ENCODE data around the gene DNAH6.

DNA sequence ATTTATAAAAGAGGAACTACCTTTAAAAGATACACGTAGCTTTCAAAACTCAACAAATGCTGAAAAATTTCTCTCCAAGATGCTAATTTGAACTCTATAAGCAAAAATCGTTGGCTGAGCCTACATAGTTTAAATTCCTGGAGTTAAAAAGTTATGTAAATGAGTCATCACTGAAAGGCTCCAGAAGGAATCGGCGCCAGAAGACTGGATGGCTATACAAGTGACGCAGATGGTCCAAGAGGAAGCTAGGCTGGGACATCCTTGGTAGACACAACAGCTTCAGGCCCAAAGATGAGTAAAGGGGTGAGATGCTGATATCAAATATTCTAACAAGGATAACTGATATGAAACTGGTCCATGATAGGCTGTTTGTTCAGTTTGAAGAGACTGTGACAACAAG lies 22.8 kb upstream of the DNAH6 start:
- TF ChIP-seq CTCF (IDR thresholded peaks at IDR 0.05) (no peak), ZFX (IDR thresholded peaks at IDR 0.05; ENCODE audit: borderline replicate concordance) (no peak)

Data from 22Rv1 (cell line).